ENCODE data around the gene GPR155. TPM values are rescaled to one million over a fixed set of nuclear protein-coding genes. Genes with fewer than 3 reads are reported as not detected.
A peak's percentile ranks its signal among the peaks of the same experiment; 100 is the strongest.

The GPR155 gene
- total and polyA plus RNA-seq, 9 of the 15 experiments (the other 6 are each of a cell fraction or from before 2014, with no cell fraction given) = 0.04 to 0.40 (median 0.11) TPM; not detected in 1

GRCh38 chr2:174465327-174465726 is 21.5 kb downstream of the GPR155 start (continued):
- no peak for TF ChIP-seq CREB5 (CRISPR knock-in tag; IDR thresholded peaks at IDR 0.05)
- 0 out of 4 replicates have a peak, but pooled peaks of 1 of the 2 experiments have one; percentile 15 for TF ChIP-seq RCOR1 (IDR thresholded peaks at IDR 0.05; ENCODE audit: borderline replicate concordance in 1 of 2, low read depth in 2 of 2, low read length in 2 of 2)
- TF ChIP-seq ZNF717 (CRISPR knock-in tag; IDR thresholded peaks at IDR 0.05) = no peak
- no peak for TF ChIP-seq ZBTB7A (IDR thresholded peaks at IDR 0.05; ENCODE audit: borderline replicate concordance, control insufficient read depth, low read depth, low read length)
- TF ChIP-seq ZFPM2 (CRISPR knock-in tag; IDR thresholded peaks at IDR 0.05) = no peak
- TF ChIP-seq STAT6 (CRISPR knock-in tag; IDR thresholded peaks at IDR 0.05) = no peak
- no peak for TF ChIP-seq ZNF253 (CRISPR knock-in tag; conservative IDR thresholded peaks at IDR 0.05)
- no peak for TF ChIP-seq BRD9 (IDR thresholded peaks at IDR 0.05; ENCODE audit: low read depth, partially characterized antibody)
- TF ChIP-seq IRF9 (tag; IDR thresholded peaks at IDR 0.05) = no peak
- TF ChIP-seq, protein P1, sequence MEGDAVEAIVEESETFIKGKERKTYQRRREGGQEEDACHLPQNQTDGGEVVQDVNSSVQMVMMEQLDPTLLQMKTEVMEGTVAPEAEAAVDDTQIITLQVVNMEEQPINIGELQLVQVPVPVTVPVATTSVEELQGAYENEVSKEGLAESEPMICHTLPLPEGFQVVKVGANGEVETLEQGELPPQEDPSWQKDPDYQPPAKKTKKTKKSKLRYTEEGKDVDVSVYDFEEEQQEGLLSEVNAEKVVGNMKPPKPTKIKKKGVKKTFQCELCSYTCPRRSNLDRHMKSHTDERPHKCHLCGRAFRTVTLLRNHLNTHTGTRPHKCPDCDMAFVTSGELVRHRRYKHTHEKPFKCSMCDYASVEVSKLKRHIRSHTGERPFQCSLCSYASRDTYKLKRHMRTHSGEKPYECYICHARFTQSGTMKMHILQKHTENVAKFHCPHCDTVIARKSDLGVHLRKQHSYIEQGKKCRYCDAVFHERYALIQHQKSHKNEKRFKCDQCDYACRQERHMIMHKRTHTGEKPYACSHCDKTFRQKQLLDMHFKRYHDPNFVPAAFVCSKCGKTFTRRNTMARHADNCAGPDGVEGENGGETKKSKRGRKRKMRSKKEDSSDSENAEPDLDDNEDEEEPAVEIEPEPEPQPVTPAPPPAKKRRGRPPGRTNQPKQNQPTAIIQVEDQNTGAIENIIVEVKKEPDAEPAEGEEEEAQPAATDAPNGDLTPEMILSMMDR (IDR thresholded peaks at IDR 0.05 in 2 of 3, conservative IDR thresholded peaks at IDR 0.05 in 1 of 3; ENCODE audit: insufficient read depth in 2 of 3, low read depth in 1 of 3, low read length in 3 of 3) = peak; percentile 12 to 32 (median 15); a peak in 1 of 6 replicates
- TF ChIP-seq TSHZ1 (CRISPR knock-in tag; IDR thresholded peaks at IDR 0.05) = no peak
- no peak; the same call in 1 of the 2 replicates for TF ChIP-seq RAD51 (IDR thresholded peaks at IDR 0.05; ENCODE audit: borderline replicate concordance, low read depth)
- TF ChIP-seq NFATC3 (IDR thresholded peaks at IDR 0.05) = no peak

Data from K562 (cell line).